Right lobe of liver (tissue), 4 donors: ENCODE data around the gene PCP4.

ENCODE experiments used
- CTCF ChIP-seq, 4 donors: fragments of 200-600 bp in 3 of 4; fragments of 450-650 bp in 1 of 4; IDR thresholded peaks; one replicate each; pipeline versions ENCODE4 v1.5.1 to v1.8.0; 2016 to 2022; ENCODE audit warnings: antibody characterized with exemption in 4 of 4, mild to moderate bottlenecking in 2 of 4
- POLR2A ChIP-seq: fragments of 450-650 bp; IDR thresholded peaks from one replicate; pipeline ENCODE4 v1.6.1; 2017; ENCODE audit warnings: antibody characterized with exemption, mild to moderate bottlenecking
- donor health status: DM: no; HTN: no; CAD: no.
- donor health status: DM: no; HTN: no; CAD: no.
- donor health status: DM: no; HTN: yes; CAD: no.

- TF ChIP-seq CTCF (IDR thresholded peaks at IDR 0.05) (no peak), POLR2A (no peak)
These were observed 23.3 kb upstream of the PCP4 start for GRCh38 chr21:39843916-39844315.
